Kasumi-1 (cell line): Measurements from ENCODE around the gene PUS3.
"Not testable (repeated sequence)": the region's sequence is repeated elsewhere in the genome, so short reads cannot be mapped to it uniquely, and the experiment has no call there.

Experiments
- DNase-seq, 2 experiments: peaks; one replicate each; lab custom pipeline; 2025; lab: John Stamatoyannopoulos, UW

The PUS3 gene

GRCh38 chr11:125871391-125872137, 31.4 kb downstream of the PUS3 start:
- peak; percentile 39 to 54 for DNase-seq

- DNase-seq: no peak
Measured at GRCh38 chr11:125869521-125869920, 33.5 kb downstream of the PUS3 start.

- DNase-seq: not testable (repeated sequence)
Measured at GRCh38 chr11:125865354-125865753, 37.7 kb downstream of the PUS3 start.

- not testable (repeated sequence) for DNase-seq
Measured at GRCh38 chr11:125862786-125863185, 40.2 kb downstream of the PUS3 start.

GRCh38 chr11:125857670-125858069, 45.3 kb downstream of the PUS3 start:
- DNase-seq: not testable (repeated sequence)

GRCh38 chr11:125846188-125846587, 56.8 kb downstream of the PUS3 start:
- no peak for DNase-seq
